ENCODE results near the gene DHX57.
"Not testable (repeated sequence)": the region's sequence is repeated elsewhere in the genome, so short reads cannot be mapped to it uniquely, and the experiment has no call there.

Gene DHX57

GRCh38 chr2:38795016-38795415 is 80.7 kb downstream of the DHX57 start:
- DNase-seq (ENCODE audit: low read depth, low spot score), result not testable (repeated sequence)

GRCh38 chr2:38794235-38794946 is 81.3 kb downstream of the DHX57 start:
- no peak for DNase-seq (ENCODE audit: low read depth, low spot score)

- DNase-seq (ENCODE audit: low read depth, low spot score), result no peak
Observed at GRCh38 chr2:38793511-38793910, 82.2 kb downstream of the DHX57 start.

- DNase-seq (ENCODE audit: low read depth, low spot score), result no peak
Observed at GRCh38 chr2:38792751-38793150, 83.0 kb downstream of the DHX57 start.

- DNase-seq (ENCODE audit: low read depth, low spot score), result not testable (repeated sequence)
Observed at GRCh38 chr2:38792321-38792720, 83.4 kb downstream of the DHX57 start.

GRCh38 chr2:38791744-38792143 is 84.0 kb downstream of the DHX57 start:
- DNase-seq (ENCODE audit: low read depth, low spot score), result no peak

- no peak for DNase-seq (ENCODE audit: low read depth, low spot score)
Observed at GRCh38 chr2:38789691-38790090, 86.0 kb downstream of the DHX57 start.

- DNase-seq (ENCODE audit: low read depth, low spot score), result peak; percentile 55
Observed at GRCh38 chr2:38788306-38788705, 87.4 kb downstream of the DHX57 start.

- DNase-seq (ENCODE audit: low read depth, low spot score), result no peak
Observed at GRCh38 chr2:38783586-38783985, 92.1 kb downstream of the DHX57 start.

GRCh38 chr2:38778687-38779082 is 97.0 kb downstream of the DHX57 start:
- DNase-seq (ENCODE audit: low read depth, low spot score), result no peak

- DNase-seq (ENCODE audit: low read depth, low spot score), result no peak
Observed at GRCh38 chr2:38776531-38776930, 99.2 kb downstream of the DHX57 start.

- no peak for DNase-seq (ENCODE audit: low read depth, low spot score)
Observed at GRCh38 chr2:38775921-38776225, 99.9 kb downstream of the DHX57 start.

GRCh38 chr2:38775097-38775920 is 100.4 kb downstream of the DHX57 start:
- DNase-seq (ENCODE audit: low read depth, low spot score), result no peak

- DNase-seq (ENCODE audit: low read depth, low spot score), result peak; percentile 25
Observed at GRCh38 chr2:38771632-38772031, 104.1 kb downstream of the DHX57 start.

- DNase-seq (ENCODE audit: low read depth, low spot score), result peak; percentile 38
Observed at GRCh38 chr2:38765551-38765950, 110.2 kb downstream of the DHX57 start.

GRCh38 chr2:38765149-38765548 is 110.6 kb downstream of the DHX57 start:
- peak; percentile 79 for DNase-seq (ENCODE audit: low read depth, low spot score)

- no peak for DNase-seq (ENCODE audit: low read depth, low spot score)
Observed at GRCh38 chr2:38763728-38764127, 112.0 kb downstream of the DHX57 start.

GRCh38 chr2:38763228-38763627 is 112.5 kb downstream of the DHX57 start:
- no peak for DNase-seq (ENCODE audit: low read depth, low spot score)

- DNase-seq (ENCODE audit: low read depth, low spot score), result not testable (repeated sequence)
Observed at GRCh38 chr2:38755891-38756290, 119.8 kb downstream of the DHX57 start.

- DNase-seq (ENCODE audit: low read depth, low spot score), result no peak
Observed at GRCh38 chr2:38754506-38754905, 121.2 kb downstream of the DHX57 start.

- DNase-seq (ENCODE audit: low read depth, low spot score), result no peak
Observed at GRCh38 chr2:38754049-38754448, 121.7 kb downstream of the DHX57 start.

- no peak for DNase-seq (ENCODE audit: low read depth, low spot score)
Observed at GRCh38 chr2:38751596-38752410, 123.9 kb downstream of the DHX57 start.
